GM12873 (cell line): ENCODE results near the gene NEU1.

Experiments used
- CTCF ChIP-seq: IDR thresholded peaks from 2 replicates; pipeline ENCODE4 v1.5.1; 2012; ENCODE audit warnings: low read depth, mild to moderate bottlenecking, moderate library complexity, low read length, control low read depth; ENCODE audit not compliant: insufficient read depth; ENCODE audit errors: missing control alignments

Gene NEU1

GRCh38 chr6:31862344-31863235, at the start of gene NEU1:
Gene NEU1 (minus strand): TSS chr6:31862821. CDS start chr6:31862776, 45 bp downstream.
- TF ChIP-seq CTCF = no peak

- TF ChIP-seq CTCF = no peak
Measured at GRCh38 chr6:31911826-31912585, 49.4 kb upstream of the NEU1 start.

GRCh38 chr6:31908791-31909190, 46.2 kb upstream of the NEU1 start:
- TF ChIP-seq CTCF = no peak

- no peak for TF ChIP-seq CTCF
Measured at GRCh38 chr6:31907158-31907813, 44.7 kb upstream of the NEU1 start.

GRCh38 chr6:31906122-31906521, 43.5 kb upstream of the NEU1 start:
- TF ChIP-seq CTCF = no peak

GRCh38 chr6:31905041-31905440, 42.4 kb upstream of the NEU1 start:
- no peak for TF ChIP-seq CTCF

- TF ChIP-seq CTCF = no peak
Measured at GRCh38 chr6:31903957-31904356, 41.3 kb upstream of the NEU1 start.
